HG03442 (cell line): ENCODE data around the gene ZMAT5.

Experiments used
- ATAC-seq: cut with Tn5 transposase; IDR thresholded peaks from one replicate; pipeline ENCODE4 v1.9.1; 2021; ENCODE audit warnings: mild to moderate bottlenecking, moderate library complexity; ENCODE audit not compliant: unreplicated experiment

ZMAT5 gene

DNA sequence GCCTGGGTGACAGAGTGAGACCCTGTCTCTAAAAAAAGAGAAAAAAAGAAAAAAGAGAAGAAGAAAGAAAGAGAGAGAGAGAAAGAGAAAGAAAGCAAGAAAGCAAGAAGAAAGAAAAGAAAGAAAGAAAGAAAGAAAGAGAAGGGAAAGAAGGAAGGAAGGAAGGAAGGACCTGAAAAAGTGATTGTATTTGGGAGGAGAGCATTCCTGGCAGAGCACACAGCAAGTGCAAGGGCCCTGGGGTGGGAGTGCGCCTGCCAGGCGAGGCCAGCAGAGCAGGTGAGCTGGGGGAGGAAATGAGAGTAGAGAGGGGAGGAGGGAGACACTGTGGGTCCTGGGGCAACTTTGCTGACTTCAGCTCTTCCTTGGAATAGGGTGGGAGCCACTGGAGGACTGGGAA lies 54.7 kb downstream of the ZMAT5 start:
- no peak for ATAC-seq

GRCh38 chr22:29710922-29711593 lies 55.7 kb downstream of the ZMAT5 start:
- no peak for ATAC-seq

- ATAC-seq = no peak
These were observed 56.6 kb downstream of the ZMAT5 start for GRCh38 chr22:29710193-29710592.

DNA sequence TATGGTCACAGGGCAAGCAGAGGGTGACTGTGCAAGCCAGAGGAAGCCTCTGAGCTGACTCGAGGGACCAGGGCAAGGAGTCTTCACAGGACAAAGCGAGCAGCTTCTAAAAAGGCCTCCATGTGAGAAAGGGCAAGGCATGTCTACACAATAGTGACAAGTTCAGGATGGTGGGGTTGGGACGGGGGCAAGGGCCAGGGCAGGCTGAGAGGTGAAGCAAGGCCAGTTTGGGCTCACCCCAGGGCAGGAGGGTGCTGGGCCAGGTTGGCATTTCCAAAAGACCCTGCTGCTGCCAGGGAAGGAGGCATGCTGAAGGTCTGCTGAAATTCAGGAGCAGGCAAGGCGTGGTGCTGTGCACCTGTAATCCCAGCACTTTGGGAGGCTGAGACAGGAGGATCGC lies 59.3 kb downstream of the ZMAT5 start:
- no peak for ATAC-seq

DNA sequence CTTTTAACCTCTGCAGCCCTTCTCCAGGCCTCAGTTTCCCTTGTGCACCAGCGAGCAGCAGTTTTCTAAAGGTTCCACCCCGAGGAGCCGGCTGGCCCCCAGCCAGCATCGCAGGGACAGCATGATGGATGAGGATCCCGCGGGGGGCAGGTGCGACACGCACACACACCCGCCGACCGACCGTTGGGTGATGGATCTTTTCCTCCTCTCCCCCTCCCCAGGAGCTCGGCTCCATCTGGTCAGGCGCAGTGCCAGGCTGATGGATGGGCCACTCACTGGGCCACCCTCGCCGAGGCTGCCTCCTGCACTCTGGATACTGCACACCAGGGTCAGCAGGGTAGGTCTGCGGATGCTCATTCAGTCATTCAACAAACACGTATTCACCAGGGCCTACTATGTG lies 59.8 kb downstream of the ZMAT5 start:
- no peak for ATAC-seq

- ATAC-seq = no peak
These were observed 60.3 kb downstream of the ZMAT5 start for GRCh38 chr22:29706486-29706885.

DNA sequence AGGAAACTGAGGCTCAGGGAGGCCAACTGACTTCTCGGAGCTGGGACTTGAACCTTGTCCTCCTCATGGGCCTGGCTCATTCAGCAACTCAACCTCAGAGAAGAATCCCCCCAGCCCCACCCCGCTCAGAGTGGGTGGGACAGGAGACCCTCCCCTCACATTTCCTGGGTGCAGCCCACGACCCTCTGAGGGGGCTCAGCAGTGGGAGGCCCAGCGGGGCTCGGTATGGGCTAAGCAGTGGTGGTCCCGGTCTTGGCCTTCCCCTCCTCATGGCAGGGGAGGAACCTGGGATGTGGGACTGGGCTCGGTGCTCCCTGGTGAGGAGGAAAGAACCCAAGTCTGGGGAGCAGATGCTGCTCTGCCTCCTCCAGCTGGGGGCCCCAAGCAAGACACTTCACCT lies 61.2 kb downstream of the ZMAT5 start:
- no peak for ATAC-seq

DNA sequence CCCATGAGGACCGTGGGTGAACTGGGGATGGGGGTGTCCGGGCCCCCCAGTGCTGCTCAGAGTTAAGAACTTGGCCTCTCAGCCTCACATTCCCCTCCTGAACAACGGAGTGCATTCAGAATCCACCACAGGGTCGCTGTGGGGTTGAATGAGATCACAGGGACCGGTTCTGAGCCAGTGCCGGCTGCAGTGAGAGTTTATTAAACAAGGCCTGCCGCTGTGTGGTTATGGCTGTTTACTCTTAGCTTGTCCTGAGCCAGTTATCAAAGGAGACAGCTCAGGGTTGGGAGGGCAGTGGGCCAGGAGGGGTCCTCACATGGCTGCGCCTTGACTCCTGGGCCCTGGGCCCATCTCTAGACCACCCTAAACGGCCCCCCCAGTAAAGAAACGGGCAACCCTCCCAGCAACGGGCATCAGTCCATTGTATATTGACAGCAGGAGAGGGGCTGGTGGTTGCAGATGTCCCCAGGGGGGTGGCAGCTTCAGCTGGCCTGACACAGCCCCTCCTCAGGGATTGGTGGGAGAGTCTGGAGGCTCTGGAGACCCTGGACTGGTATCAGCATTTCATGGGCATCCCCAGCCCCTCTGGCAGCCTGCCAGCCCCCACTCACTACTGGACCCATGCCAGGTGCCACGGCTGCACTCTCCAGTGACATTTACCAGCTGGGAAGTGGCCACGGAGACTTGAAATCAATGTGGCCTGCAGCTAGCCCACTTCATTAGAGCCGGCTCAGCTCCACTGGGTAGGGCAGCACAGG lies 62.1 kb downstream of the ZMAT5 start:
- no peak for ATAC-seq

GRCh38 chr22:29703569-29704195 lies 63.1 kb downstream of the ZMAT5 start:
- no peak for ATAC-seq

DNA sequence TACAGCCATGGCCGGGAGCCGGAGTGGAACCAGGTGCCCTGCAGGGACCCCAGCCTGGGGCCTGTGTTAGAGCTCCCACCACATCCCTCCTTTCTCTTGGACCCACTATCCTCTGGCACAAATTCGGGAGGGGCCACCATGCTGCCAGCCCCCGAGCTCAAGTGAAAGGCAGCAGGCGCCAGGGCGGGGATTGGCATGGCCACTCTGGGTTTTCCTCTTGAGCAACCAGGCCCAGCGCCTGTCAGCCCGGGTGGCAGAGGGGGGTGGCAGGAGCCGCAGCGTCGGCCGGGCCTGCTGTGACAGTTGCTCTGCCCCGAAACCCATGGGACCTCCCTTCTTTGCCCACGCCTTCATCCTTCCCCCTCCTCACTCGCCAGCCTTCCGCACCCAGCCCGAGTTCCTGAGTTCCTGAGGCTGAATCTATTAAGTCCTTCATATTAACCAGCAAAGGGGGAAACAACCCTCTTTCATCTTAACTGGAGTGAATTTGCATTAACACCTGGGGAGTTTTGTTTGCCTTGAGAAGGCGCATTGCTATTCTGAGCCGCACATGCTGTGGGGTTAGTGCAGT lies 63.8 kb downstream of the ZMAT5 start:
- no peak for ATAC-seq

GRCh38 chr22:29702000-29702930 lies 64.5 kb downstream of the ZMAT5 start:
- no peak for ATAC-seq

DNA sequence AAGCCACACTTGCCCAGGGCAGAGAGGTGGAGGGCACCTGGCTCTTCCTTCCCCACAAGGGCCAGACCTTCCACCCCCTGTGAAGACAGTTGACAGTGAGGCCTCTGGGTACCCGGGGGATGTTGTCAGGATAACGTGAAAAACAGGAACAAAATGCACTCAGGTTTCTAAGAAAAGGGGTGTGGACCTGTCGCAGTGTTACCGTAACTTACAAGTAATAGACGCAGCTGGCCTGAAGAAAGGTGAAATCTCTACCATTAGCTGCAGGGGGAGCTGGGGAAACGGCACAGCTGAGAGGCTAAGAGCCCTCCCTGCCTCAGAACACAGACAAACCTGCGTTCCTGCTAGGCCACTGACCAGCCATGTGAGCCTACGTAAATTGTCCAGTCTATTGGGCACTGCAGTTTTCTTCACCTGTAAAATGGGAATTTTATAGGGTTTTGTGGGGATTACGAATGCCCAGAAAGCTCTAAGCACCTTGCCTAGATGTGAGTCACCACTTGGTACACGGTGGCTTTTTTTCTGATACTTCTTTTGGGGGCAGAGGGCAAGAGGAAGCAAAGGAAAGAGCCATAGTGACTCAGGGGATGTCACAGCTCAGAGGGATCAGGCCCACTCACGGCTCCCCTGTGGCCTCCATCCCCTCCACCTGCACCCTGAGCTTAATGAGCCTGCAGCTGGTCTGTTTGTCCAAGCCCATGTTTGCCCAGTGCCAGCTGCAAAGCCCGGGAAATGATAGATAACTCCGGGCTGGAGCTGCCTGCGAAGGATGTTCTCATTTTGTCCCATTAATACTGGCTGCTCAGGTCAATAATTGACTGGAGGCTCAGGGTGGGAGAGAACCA lies 65.4 kb downstream of the ZMAT5 start:
- no peak for ATAC-seq

DNA sequence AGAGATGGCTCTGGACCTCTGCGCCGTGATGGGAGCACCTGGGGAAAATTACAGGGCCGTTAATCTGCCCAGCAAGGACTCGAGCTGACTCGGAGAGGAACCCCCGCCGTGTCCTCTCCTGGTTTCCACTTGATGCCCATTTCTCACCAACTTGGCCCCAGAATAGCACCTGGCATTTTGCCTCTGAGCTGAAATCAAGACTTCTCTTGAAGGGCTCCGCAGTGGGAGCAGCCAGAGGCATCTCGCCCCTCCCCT lies 66.0 kb downstream of the ZMAT5 start:
- ATAC-seq = no peak

DNA sequence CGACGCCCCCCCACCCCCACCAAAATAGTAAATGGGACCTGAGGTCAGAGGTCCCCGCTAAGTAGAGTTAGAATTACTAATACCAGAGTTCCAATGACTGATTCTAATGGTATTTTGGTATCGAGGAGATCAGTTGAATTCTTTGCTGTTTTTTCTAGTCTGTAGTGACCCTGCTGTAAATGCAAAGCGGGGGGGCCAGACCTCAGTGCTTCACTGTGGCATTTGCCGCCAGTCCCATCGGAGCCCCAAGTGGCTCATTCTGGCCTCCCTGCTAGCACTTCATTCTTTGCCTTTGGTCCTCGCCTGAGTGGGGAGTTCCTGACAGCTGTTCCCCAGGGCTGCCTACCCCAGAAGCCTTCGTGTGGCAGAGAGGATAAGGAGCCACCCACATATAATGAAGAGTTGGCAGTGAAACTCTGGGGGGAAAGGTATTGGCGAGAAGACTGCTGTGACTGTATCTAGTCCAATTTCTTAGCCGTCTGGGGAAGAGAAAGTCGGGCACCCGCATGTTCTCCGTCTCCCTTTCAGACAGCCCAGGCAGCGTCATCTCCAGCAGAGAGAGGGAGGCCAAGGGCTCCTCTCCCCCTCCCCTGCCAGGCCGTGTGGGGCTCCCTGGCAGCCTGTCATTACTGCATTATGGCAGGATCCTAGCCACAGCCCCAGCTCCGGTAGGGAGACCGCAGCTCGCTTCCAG lies 66.5 kb downstream of the ZMAT5 start:
- no peak for ATAC-seq

GRCh38 chr22:29697853-29698598 lies 68.8 kb downstream of the ZMAT5 start:
- ATAC-seq = no peak

- ATAC-seq = no peak
These were observed 71.5 kb downstream of the ZMAT5 start for GRCh38 chr22:29695129-29695926.

GRCh38 chr22:29693671-29694070 lies 73.1 kb downstream of the ZMAT5 start:
- ATAC-seq = no peak

GRCh38 chr22:29693161-29693560 lies 73.6 kb downstream of the ZMAT5 start:
- no peak for ATAC-seq
